ENCODE measurements around the gene PRIM2.
"Not testable (repeated sequence)": the region's sequence is repeated elsewhere in the genome, so short reads cannot be mapped to it uniquely, and the experiment has no call there.

GRCh38 chr6:57442133-57442532 is 124.7 kb downstream of the PRIM2 start:
- not testable (repeated sequence) for TF ChIP-seq CTCF (IDR thresholded peaks at IDR 0.05 in 2 of 3, conservative IDR thresholded peaks at IDR 0.05 in 1 of 3; ENCODE audit: borderline replicate concordance in 1 of 3, insufficient read depth in 1 of 3, low read depth in 2 of 3, low read length in 2 of 3); EZH2phosphoT487 (IDR thresholded peaks at IDR 0.05; ENCODE audit: borderline replicate concordance); POLR2A (IDR thresholded peaks at IDR 0.05; ENCODE audit: borderline replicate concordance, extremely low read depth, insufficient read depth, insufficient read length); SIN3A (IDR thresholded peaks at IDR 0.05; ENCODE audit: low read depth); SP1 (IDR thresholded peaks at IDR 0.05; ENCODE audit: low read depth)

Data from HCT116 (cell line).